Lung microvascular endothelial cell (primary cell): ENCODE results near the gene GPX6. TPM values are rescaled to one million over a fixed set of nuclear protein-coding genes. Genes with fewer than 3 reads are reported as not detected.
"Not testable (repeated sequence)": the region's sequence is repeated elsewhere in the genome, so short reads cannot be mapped to it uniquely, and the experiment has no call there.

Source experiments
- DNase-seq, 2 donors: peaks; one replicate each; pipeline versions ENCODE4 v3.0.0 to v3.0.0-alpha.2; 2010; ENCODE audit warnings: low read depth in 2 of 2
- total RNA-seq: library from RNA; depleted of rRNA; stranded (reverse); fragments of >200 nt; gene quantifications from 2 replicates; pipeline ENCODE4 v1.2.1, GENCODE V29; 2014

GPX6 gene
- total RNA-seq, 1 donor from 2014 or later: not detected

DNA sequence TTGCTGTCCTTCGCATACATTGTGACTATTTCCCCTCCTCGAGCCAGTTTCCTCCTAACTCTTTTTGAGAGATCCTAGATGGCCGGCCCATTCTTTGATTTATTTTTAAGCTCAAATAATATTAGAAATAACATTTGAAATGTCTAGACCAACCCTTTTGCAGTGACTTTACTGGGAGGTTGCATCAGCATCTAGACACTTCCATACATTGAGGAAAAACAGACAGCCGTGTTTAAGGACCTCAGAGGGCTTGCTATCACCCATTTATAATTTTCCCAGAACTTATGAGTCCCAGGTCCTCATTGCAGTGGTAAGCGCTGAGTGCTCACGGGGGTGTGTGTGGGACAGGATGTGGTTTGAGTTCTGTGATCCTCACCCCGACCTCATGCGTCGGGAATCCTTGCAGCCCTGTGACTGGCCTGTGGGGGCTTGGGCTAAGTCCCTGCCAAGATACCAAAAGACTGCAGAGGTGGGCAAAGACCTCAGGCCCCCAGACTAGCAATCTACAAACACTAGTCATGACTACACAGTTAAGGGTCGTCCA, 10.0 kb upstream of the GPX6 start, which contains the start of gene GPX5:
Gene GPX5, plus strand, starts transcription at position 386 of the 544 bp plus-strand sequence. Its CDS starts 133 bp downstream, at position 519.
- DNase-seq: no peak

DNA sequence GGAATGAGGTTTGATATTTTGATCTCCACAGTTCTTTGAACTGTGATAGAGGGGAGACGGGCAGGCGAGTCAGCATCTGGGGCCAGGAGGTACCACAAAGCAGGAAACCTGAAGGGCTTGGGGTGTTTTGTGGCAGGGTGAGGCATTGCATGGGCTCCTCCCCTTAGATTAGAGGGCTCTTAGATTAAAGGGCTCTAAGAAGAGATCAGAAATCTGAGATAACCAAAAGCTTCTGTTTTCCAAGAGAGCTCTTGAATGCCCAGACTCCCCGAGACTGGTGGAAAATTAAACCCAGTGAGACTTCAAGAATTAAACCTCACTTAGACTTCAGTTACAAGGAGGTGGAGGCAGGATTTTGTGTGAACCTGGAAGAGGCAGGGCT, 7.6 kb upstream of the GPX6 start:
- no peak for DNase-seq

DNA sequence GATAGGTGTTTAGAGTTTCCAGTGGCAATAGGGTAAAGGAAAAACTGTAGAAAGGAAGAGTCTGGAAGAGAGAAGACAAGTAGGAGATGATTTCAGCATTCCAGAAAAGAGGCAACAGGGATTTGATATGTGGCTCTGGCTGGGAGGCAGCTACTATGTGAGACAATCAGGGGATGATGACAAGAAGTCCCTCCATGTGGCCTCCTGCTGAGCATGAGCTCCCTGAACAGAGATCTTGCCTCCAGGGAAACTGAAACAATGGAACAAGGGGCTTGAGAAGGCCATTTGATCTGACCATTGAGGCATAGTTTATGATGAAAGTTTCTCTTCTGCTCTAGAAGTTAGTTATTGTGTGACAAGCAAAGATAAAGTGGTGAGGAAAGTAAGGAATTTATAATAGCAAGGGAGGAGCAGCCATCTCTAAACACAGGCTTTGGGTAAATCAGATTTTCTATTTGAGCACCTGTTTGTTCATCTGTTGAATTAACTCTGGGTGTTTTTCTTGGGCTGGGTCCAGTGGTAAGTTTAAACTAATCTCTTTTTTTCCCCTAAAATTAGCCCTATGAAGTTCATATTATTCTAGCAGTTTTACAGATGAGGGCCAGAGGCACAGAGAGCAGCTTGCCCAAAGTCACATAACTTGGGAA, 7.1 kb upstream of the GPX6 start:
- DNase-seq: no peak

DNA sequence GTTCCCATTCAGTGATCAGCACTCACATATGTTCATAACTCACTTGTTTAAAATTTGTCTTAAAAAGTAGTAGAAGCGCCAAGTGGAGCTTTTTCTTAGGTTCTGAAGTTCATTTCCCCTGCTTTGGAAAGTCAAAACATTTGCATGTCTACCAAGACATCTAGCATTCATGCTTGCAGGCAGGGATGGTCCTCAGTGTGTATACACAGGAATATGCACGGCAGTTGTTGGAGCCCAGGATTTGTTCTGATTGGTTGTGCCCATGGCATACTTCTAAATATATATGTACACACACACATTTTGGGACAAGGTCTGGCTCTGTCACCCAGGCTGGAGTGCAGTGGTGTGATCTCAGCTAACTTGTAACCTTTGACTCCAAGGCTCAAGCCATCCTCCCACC, 2.4 kb upstream of the GPX6 start:
- no peak for DNase-seq

DNA sequence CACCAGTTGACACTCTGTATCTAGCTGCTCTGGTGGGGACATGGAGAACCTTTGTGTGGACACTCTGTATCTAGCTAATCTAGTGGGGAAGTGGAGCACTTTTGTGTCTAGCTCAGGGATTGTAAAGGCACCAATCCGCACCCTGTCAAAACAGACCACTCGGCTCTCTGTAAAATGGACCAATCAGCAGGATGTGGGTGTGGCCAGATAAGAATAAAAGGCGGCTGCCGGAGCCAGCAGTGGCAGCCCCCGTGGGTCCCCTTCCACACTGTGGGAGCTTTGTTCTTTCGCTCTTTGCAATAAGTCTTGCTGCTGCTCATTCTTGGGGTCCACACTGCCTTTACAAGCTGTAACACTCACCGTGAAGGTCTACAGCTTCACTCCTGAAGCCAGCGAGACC, 3.2 kb downstream of the GPX6 start:
- DNase-seq: not testable (repeated sequence)

DNA sequence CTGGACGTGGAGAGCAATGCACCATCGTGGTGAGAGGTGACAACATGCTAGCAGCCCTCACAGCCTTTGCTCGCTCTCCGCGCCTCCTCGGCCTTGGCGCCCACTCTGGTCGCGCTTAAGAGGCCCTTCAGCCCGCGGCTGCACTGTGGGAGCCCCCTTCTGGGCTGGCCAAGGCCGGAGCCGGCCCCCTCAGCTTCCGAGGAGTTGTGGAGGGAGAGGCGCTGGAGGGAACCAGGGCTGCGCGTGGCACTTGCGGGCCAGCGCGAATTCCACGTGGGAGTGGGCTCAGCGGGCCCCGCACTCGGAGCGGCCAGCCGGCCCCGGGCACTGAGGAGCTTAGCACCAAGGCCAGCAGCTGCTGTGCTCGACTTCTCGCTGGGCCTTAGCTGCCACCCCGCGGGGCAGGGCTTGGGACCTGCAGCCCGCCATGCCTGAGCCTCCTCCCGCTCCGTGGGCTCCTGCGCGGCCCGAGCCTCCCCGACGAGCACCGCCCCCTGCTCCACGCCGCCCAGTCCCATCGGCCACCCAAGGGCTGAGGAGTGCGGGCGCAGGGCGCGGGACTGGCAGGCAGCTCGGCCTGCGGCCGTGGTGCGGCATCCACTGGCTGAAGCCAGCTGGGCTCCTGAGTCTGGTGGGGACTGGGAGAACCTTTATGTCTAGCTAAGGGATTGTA, 3.8 kb downstream of the GPX6 start:
- DNase-seq: no peak

DNA sequence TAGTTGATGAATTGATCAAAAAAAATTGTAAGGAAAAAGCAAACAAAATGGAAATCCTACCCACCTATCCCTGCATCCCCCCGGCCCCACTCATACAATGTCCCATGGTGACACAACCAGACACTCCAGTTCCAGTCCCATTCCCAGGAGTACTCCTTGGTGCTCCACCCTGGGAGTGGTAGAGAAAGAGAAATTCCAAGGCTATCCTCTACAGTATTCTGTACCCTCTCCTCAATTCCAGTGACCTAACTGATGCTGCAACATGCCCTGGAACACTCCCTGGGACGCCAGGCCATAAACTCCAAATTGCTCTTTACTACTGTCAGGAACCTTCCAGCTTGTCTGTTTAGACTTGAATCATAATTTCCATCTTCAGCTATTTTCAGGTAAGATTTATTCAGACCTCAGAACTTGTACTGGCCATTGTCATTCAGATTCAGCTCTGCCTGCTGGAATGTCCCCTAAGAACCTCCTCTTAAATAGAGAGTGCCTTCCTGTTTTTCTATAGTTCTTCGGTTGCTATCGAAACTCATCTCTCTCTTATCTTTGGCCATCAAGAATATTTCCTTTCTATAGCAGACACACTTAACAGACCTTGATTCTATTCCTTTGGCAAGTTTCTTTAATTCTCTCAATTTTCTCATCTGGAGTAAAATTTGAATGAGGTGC, 8.7 kb downstream of the GPX6 start:
- DNase-seq: no peak

DNA sequence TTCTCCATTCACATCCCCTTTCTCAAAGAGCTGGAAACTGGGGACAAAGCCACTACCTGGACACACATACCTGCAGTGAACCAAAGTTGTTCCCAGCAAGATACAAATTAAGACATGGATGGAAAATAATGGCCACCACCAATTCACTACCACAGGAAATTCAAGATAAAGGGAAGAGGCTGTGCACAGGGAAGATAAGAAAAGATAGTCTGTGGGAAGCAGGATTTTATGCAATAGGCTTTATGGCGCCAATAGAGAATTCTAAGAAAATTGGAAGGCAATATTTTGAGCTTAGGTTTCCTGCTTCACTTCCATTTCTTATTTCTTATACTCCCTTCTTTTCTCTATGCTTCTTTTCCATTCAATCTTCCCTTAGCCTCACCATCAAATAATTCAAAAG, 9.9 kb downstream of the GPX6 start:
- no peak for DNase-seq

DNA sequence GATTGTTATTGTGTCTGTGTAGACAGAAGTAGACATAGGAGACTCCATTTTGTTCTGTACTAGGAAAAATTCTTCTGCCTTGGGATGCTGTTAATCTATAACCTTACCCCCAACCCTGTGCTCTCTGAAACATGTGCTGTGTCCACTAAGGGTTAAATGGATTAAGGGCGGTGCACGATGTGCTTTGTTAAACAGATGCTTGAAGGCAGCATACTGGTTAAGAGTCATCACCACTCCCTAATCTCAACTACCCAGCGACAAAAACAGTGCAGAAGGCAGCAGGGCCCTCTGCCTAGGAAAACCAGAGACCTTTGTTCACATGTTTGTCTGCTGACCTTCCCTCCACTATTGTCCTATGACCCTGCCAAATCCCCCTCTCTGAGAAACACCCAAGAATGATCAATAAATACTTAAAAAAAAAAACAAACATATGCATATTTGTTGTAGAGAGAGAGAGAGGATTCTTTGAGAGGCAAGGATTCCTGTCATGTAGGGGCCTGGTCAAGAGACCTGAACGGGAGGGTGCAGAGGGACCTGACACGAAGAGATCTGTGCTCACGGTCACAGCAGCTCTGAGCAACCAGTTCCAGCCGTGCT, 12.8 kb downstream of the GPX6 start:
- DNase-seq: not testable (repeated sequence)

DNA sequence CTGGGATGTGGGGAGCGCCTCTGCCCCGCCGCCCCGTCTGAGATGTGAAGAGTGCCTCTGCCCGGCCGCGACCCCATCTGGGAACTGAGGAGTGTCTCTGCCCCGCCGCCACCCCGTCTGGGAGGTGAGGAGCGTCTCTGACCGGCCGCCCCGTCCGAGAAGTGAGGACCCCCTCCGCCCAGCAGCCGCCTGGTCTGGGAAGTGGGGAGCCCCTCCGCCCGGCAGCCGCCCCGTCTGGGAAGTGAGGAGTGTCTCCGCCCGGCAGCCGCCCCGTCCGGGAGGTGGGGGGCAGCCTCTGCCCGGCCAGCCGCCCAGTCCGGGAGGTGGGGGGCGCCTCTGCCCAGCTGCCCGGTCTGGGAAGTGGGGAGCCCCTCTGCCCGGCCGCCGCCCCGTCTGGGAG, 13.5 kb downstream of the GPX6 start:
- DNase-seq: not testable (repeated sequence)

DNA sequence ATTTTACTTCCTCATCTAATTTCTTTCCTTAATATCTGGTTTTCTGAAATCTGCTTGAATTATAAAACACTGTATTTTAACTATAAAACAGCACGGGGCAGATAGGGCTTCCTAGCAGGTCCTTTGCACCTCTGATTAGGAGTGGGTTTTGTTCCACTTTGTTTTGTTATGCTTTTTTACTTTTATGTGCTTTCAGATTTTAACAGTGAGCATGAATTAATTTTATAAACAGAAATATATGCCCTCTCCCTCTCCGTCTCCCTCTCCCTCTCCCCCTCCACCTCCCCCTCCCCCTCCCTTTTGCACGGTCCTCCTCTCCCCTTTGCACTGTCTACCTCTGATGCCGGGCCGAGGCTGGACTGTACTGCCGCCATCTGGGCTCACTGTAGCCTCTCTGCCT, 14.3 kb downstream of the GPX6 start:
- DNase-seq: no peak

DNA sequence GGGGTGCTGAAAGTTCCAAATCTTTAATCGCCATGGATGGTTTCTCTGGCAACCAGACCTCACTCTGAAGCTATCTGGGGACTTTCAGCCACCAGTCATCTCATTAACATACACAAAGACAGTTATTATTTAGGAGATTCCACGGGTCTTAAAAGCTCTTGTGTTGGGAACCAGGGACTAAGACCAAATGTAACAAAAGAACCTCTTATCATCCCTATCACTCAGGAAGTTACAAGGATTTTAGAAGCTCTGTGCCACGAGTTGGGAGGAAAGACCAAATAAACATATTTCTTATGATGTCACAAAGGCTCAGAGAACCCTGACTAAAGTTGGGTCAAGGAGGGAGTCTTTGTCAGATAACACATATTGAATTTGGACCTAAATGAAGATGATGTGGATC, 17.7 kb downstream of the GPX6 start:
- no peak for DNase-seq

DNA sequence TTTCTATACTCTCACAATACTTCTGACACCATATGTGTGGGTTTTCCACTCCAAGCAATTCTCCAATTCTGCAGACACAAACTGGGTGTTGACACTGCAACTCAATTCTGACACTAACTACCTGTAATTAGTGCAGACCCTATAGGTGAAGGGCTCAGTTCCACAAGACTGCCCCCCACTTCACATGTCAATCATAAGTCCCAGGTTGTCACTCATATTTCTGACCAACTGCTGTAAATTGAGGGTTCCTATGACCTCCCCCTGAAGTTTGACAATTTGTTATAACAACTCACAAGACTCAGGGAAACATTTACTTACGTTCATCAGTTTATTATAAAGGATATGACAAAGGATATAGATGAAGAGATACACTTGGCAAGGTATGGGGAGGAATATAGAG, 18.3 kb downstream of the GPX6 start:
- DNase-seq: no peak

DNA sequence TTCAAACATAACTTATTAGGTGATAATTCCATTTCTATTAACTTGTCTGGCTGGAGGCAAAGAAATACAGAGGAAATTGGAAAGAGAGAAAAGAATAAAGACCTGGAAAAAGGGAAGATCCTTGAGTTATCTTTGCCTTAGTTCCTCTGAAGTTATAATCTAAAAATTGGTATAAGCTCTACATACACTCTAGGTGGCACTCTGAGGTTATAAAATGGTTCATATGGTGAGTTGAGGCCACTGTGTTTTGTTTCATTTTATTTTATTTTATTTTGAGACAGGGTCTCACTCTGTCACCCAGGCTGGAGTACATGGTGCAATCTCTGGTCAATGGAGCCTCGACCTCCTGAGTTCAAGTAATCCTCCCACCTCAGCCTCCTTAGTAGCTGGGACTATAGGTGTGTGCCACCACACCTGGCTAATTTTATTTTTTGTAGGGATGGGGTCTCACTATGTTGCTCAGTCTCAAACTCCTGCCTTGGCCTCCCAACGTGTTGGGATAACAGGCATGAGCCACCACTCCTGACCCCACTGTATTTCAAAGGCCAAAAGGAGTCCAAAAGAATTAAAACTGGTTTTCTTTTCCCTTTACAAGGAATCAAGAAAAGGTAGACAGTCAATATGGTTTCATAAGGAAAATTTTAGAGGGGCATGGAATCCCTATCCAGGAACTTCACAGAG, 19.4 kb downstream of the GPX6 start:
- DNase-seq: peak in 1 of 2 donors; percentile 5

DNA sequence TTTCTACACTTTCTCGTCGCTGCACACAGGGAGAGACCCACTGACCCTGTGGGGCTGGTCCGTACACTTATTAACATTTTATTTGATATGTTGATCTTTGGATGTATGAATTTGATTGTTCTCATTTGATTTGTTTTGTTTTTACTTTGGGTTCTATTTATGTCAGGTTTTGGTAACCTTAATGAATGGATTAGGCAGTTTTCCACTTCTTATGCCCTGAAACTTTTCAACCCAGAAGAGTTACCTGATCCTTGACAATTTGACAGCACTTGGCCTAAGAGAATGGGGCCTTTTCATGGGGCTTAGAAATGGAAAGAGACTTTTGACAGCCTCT, 23.6 kb downstream of the GPX6 start:
- no peak for DNase-seq

DNA sequence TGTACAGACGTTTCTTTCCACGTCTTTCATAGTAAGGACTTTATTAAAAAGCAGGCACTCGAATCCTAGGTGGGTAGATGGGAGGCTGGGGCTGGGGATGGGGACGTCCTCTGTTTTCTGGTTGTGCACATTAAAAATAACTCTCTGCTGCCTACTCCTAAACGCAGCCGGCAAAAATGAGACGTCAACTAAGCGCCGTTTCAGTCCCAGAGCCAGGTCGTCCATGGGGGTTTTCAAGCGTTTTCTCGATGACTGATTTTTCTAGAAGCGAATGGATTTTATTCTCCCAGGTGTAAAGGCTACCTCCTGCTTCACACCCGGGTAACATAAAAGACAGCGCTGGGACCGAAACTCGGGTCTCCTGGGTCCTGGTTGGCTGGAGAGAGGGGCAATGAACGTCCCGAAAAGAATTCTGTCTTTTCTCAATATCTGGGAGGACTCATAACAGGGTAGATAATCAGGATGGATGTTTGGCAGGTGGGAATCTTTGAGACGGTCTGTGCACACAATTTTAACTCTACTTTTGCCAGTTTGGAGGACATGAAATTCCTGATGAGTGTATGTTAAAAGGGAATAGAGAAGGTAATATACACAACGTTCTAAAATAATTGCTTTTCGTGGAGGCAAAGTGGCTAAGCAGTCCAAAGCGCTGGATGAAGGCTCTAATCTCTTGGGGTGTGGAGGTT, 25.2 kb downstream of the GPX6 start:
- DNase-seq: peak; percentile 9 to 34

DNA sequence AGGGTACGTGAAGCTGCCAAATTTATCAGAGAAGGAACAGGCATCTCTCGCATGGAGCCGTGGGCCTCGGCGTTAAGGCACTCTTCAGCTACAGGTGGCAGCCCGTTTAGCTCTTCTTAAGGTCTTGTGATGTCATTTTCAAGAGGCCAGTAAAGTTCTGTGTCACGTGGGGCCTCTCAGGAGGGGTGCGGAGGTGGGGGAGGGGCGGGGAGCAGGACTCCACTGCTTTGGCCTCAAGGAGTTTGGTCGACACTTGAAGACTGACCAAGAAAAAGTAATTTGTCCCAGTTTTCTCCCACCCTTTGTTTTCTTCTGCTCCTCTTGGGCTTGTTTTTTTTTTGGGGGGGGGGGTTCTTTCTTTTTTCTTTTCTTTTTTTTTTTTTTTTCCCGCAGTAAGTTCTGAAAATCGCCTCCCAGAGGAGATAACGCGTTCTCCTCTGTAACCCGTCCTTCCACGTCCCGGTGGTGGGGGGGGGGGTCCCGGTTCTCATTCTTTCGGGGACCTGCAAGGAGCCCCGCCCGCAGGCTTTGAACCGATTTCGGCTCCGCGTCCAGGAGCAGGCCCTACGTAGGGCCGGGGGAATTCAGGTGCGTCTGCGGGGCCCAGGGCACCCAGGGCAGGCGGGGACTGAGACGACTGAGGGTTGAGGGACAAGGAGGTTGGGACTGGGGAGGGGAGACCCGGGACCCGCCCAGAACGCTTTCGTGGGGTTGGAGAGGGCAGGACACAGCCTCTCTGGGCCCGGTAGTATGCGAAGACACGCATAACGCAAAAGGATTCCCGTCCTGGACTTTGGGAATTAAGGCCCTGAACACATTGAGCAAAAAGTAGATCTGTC, 26.0 kb downstream of the GPX6 start:
- DNase-seq: peak; percentile 14 to 52

DNA sequence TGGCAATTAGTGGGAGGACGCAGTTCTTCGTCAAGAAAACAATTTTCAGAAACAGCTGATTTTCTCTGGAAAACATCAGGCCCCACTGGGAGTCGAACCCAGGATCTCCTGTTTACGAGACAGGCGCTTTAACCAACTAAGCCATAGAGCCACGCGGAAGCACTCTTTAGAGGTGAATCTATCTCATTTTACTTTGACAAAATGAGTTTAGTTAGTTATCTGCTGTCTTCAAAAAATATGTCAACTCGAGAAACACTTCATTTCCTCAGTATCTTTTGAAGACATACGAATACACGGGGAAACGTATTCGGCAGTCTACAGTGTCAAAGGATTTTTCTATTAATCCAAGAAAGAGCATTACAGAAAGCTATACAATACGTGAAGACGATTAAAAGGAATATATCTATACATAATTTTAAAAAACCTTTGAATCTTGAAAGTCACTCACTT, 26.7 kb downstream of the GPX6 start:
- DNase-seq: peak; percentile 62 to 66

DNA sequence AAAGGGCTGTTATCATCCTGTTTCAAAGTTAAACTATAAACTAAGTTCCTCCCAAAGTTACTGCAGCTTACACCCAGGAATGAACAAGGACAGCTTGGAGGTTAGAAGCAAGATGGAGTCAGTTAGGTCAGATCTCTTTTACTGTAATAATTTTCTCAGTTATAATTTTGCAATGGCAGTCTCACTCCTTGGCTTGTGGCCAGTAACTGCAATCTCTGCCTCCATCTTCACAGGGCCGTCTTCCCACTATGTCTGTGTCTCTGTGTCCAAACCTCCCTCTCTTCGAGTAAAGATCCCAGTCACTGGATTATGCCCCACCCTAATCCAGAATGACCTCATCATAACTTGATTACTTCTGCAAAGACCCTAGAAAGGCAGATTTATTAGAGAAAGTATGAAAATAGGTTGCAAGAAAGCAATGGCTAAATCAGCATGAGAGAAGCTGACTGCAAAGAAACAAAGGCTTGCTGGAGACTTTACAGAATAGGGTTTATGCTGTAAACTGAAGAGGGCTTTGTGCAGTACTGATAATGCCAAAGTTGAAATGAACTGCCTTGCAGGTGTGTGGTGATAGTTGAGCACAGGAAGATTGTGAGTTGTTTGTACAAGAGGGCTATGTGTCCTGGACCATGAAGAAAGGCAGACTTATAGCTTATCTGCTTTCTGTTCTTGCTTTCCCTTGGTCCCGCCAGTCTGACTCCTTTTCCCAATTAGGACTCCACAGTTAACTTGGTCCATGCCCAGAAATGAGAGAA, 28.4 kb downstream of the GPX6 start:
- DNase-seq: no peak
